GM19193 (cell line): Measurements from ENCODE around the gene CCDC73.

ENCODE experiments used
- POLR2A ChIP-seq: IDR thresholded peaks from 4 replicates; pipeline ENCODE4 v1.6.1; 2011; ENCODE audit not compliant: insufficient read depth, insufficient read length; ENCODE audit errors: extremely low read depth

Gene CCDC73

DNA sequence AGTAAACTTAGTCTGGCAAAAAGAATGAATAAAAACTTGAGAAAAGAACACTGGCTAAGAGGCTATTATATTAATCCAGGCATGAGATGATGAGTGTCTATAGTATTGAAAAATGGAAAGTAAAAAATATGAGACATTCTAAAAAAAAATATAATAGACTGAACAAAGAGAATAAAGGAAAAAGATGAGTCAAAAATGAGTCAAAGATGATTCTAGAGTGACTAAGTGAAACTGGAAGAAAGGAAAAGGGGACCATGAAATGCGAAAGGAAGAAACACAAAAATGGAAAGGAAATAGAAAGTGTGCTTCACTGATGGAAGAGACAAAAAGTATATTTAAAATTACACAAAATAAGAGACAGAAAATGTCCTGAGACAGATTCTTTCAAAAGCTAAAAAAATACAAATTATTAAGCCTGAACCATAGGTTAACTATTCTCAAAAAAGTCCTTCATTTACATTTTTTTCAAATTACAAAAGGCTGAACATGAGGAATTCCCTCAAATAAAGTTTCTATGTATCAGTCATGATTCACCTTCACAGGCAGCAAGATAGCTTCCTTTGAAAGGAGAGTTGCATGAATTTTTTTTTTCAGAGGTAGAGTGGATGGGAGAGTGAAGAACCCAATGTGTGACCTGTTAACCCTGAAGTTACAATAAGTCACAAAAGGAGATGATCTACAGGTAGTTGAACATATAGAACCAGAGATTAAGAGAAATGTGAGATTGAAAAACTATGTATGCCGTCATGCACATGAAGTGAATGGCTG lies 135.6 kb downstream of the CCDC73 start:
- no peak for TF ChIP-seq POLR2A

- no peak for TF ChIP-seq POLR2A
Observed at GRCh38 chr11:32643526-32643925, 150.9 kb downstream of the CCDC73 start.

DNA sequence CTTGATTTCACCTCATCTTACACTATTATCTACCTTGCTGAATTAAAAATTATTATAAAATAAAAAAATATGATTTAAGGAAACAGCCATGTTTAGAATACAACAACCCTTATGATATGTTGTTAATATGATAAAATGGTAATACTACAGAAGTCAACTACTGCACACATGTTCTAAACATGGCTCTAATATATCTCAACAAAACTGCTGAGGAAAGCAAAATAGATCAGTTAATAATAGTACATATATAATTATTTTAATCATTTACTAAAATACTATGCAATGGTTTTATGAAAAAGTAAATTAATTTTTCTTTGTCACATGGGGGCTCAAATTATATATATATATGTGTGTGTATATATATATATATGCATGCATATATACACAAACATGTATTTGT lies 153.1 kb downstream of the CCDC73 start:
- no peak for TF ChIP-seq POLR2A

GRCh38 chr11:32635819-32636218 lies 158.6 kb downstream of the CCDC73 start:
- no peak for TF ChIP-seq POLR2A

GRCh38 chr11:32630844-32631243 lies 163.6 kb downstream of the CCDC73 start:
- TF ChIP-seq POLR2A, result no peak

DNA sequence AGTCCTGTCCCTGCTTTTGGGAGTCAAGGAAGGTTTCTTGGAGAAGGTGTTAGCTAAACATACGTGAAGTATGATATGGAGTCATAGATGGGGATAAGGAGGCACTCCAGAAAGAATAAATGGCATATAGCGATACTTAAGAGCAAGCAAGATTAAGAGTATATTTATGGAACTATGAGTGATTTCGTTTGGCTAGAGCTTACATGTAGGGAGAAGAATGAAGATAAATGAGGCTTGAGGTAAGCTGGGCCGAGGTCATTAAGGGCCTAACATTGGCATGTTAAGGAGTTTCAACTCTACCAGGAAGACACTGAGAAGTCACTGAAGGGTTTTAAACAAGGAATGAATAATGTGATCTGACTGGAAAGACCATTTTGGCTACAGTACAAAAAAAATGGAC lies 177.6 kb downstream of the CCDC73 start:
- TF ChIP-seq POLR2A, result no peak

DNA sequence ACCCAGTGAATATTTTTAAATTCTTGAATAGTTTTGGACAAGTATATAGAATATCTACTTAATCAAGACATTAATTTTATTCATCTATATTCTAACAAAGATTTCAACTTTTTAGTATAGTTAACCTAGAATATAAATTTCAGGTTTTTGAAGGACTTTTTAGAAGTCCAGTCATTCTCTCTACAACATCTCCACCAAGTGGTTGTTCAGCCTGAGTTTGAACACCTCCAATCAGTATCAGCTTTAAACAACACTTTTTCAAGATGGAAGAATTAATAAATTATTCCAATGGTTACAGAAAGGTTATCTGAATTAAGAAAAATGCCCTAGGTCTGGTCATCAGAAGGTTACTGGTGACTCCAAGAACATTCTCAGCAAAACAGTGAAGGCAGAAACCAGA lies 179.0 kb downstream of the CCDC73 start:
- no peak for TF ChIP-seq POLR2A

GRCh38 chr11:32613500-32614151 lies 180.8 kb downstream of the CCDC73 start:
- no peak for TF ChIP-seq POLR2A

DNA sequence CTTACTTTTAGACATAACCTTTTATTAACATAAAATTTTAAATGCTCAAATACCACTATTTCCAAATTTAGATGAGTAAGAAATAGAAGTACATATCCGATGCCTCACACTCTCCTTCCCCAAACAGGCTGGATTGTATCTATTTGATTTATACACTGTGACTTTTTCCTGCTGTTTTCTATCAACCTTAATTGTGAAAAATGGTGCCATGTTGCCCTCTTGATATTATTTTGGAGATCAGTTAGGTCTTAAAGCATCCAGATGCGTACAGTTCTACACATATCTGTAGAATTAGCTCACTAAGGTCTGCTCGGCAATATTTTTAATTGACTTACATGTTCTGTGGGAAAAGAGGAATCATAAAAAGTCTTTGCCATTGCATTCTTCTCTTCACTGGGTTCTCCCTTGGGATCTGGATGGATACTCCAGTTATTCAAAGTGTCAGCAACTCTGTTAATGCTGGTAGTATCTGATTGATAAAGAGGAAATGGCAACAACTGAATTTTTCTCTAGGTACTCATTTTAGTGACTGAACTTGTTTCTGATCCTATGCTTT lies 183.6 kb downstream of the CCDC73 start:
- no peak for TF ChIP-seq POLR2A

DNA sequence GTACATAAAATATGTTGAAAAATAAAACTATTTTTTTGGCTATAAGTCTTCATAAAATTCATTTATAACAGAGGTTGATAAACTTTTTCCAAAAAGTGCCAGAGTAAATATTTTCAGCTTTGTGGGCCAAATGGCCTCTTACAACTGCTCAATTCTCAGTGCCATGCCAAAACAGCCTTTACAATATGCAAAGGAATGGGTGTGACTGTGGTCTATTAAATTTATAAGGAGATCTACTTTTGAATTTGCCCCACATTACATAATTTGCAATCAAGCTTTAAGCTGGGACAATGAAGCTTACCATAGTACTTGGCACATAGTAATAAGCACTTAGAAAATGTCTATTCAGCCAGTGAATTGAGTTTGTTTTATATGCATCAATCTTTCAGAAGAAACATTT lies 188.2 kb downstream of the CCDC73 start:
- no peak for TF ChIP-seq POLR2A

GRCh38 chr11:32602657-32603415 lies 191.6 kb downstream of the CCDC73 start:
- no peak for TF ChIP-seq POLR2A

- no peak for TF ChIP-seq POLR2A
Observed at GRCh38 chr11:32597921-32598320, 196.5 kb downstream of the CCDC73 start.

GRCh38 chr11:32594272-32594671 lies 200.2 kb downstream of the CCDC73 start:
- TF ChIP-seq POLR2A, result no peak

- TF ChIP-seq POLR2A, result no peak
Observed at GRCh38 chr11:32586576-32587190, 207.8 kb downstream of the CCDC73 start.

DNA sequence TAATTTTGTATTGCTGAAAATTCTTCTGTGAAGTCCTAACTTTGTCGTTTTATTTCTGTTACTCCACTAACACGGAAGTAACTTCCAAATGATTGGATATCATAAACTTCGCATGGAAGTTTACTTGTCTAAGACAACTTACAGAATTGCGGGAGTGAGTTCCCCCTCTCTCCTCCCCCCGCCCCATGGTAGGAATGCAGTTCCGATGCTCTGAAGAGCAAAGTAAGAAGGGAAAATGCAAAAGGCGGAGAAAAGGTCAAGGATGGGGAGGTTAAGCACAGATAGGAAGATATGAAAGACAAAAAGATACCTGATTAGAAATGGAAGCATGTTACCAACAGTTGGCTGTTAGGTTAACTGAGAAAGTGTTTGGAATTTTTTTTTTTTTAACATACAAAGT lies 209.5 kb downstream of the CCDC73 start:
- TF ChIP-seq POLR2A, result no peak
